GM12892 (cell line): ENCODE results near the gene UIMC1.

Experiments
- POLR2A ChIP-seq: IDR thresholded peaks from 2 replicates; pipeline ENCODE4 v1.6.1; 2011; ENCODE audit warnings: low read depth, low read length, control low read depth
- POLR2AphosphoS5 ChIP-seq: IDR thresholded peaks from 2 replicates; pipeline ENCODE4 v1.6.1; 2011; ENCODE audit warnings: low read depth, low read length, control low read depth
- TAF1 ChIP-seq: IDR thresholded peaks from 2 replicates; pipeline ENCODE4 v1.6.1; 2011; ENCODE audit warnings: low read depth, mild to moderate bottlenecking, control low read depth, low read length, borderline replicate concordance

DNA sequence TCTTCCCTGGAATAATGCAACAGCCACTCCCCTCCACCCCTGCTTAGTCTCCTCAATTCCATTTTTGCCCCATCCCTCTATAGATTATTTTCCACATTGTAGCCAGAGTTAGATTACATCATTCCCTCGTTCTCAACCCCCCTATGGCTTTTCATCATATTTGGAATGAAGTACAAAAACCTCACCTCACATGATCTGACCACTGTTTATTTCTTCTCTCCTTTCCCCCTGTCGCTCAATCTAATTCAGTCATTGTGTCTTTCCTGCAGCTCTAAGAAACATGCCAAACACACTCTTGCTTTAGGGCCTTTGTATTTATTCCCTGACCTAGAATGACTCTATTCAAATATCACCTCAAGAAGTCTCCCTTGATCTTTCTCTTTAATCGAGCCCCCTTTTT is 84.9 kb downstream of the UIMC1 start:
- no peak for TF ChIP-seq TAF1
- TF ChIP-seq POLR2AphosphoS5: no peak
- TF ChIP-seq POLR2A: no peak
